NCI-H510A (cell line): ENCODE data around the gene FASTKD1.
"Not testable (repeated sequence)": the region's sequence is repeated elsewhere in the genome, so short reads cannot be mapped to it uniquely, and the experiment has no call there.

Experiments
- DNase-seq: peaks from one replicate; lab custom pipeline; 2025; lab: John Stamatoyannopoulos, UW

FASTKD1 gene

GRCh38 chr2:169573160-169573973 lies at the start of gene FASTKD1:
FASTKD1 (minus strand) TSS chr2:169573865; CDS start chr2:169572029, 1,836 bp downstream.
- DNase-seq = peak; percentile 78

- no peak for DNase-seq
Observed at GRCh38 chr2:169623235-169623634, 49.6 kb upstream of the FASTKD1 start.

GRCh38 chr2:169620509-169620908 lies 46.8 kb upstream of the FASTKD1 start:
- no peak for DNase-seq

GRCh38 chr2:169619946-169620345 lies 46.3 kb upstream of the FASTKD1 start:
- no peak for DNase-seq

GRCh38 chr2:169615982-169616381 lies 42.3 kb upstream of the FASTKD1 start:
- DNase-seq = not testable (repeated sequence)

GRCh38 chr2:169613876-169614275 lies 40.2 kb upstream of the FASTKD1 start:
- no peak for DNase-seq

GRCh38 chr2:169609264-169609663 lies 35.6 kb upstream of the FASTKD1 start:
- DNase-seq = no peak

- no peak for DNase-seq
Observed at GRCh38 chr2:169599568-169599967, 25.9 kb upstream of the FASTKD1 start.

GRCh38 chr2:169598982-169599381 lies 25.3 kb upstream of the FASTKD1 start:
- no peak for DNase-seq

- DNase-seq = not testable (repeated sequence)
Observed at GRCh38 chr2:169596546-169596945, 22.9 kb upstream of the FASTKD1 start.

GRCh38 chr2:169590804-169591203 lies 17.1 kb upstream of the FASTKD1 start:
- no peak for DNase-seq

GRCh38 chr2:169585673-169586072 lies 12.0 kb upstream of the FASTKD1 start:
- no peak for DNase-seq

GRCh38 chr2:169584005-169584877 lies 10.6 kb upstream of the FASTKD1 start, which contains the start of gene PPIG:
PPIG (plus strand) TSS chr2:169584351; CDS start chr2:169604042, 19,691 bp downstream.
- peak; percentile 82 for DNase-seq

- DNase-seq = no peak
Observed at GRCh38 chr2:169583518-169583917, 9.9 kb upstream of the FASTKD1 start.

- DNase-seq = not testable (repeated sequence)
Observed at GRCh38 chr2:169582552-169583266, 9.0 kb upstream of the FASTKD1 start.

GRCh38 chr2:169579044-169579443 lies 5.4 kb upstream of the FASTKD1 start:
- DNase-seq = no peak

GRCh38 chr2:169575264-169575663 lies 1.6 kb upstream of the FASTKD1 start:
- DNase-seq = not testable (repeated sequence)

- not testable (repeated sequence) for DNase-seq
Observed at GRCh38 chr2:169574539-169574938, 874 bp upstream of the FASTKD1 start.

GRCh38 chr2:169573974-169574299 lies 272 bp upstream of the FASTKD1 start:
- DNase-seq = no peak

- no peak for DNase-seq
Observed at GRCh38 chr2:169572821-169573159, 875 bp downstream of the FASTKD1 start.

- DNase-seq = no peak
Observed at GRCh38 chr2:169572189-169572588, 1.5 kb downstream of the FASTKD1 start.

- DNase-seq = no peak
Observed at GRCh38 chr2:169571571-169571970, 2.1 kb downstream of the FASTKD1 start.
